Left ventricle myocardium inferior (tissue), 1 donor: Measurements from ENCODE around the gene RIC1. TPM values are rescaled to one million over a fixed set of nuclear protein-coding genes. Genes with fewer than 3 reads are reported as not detected.

Experiments
- DNase-seq: peaks from one replicate; pipeline ENCODE4 v3.0.0-alpha.2; 2020
- H3K27ac ChIP-seq: fragments of 200-600 bp; replicated peaks from 2 replicates; pipeline ENCODE4 v1.8.0; 2021
- H3K27me3 ChIP-seq: fragments of 200-600 bp; 2 replicates; pipeline ENCODE4 v1.8.0; 2021; ENCODE audit warnings: low read depth
- H3K36me3 ChIP-seq: fragments of 200-600 bp; 2 replicates; pipeline ENCODE4 v1.8.0; 2021
- H3K4me1 ChIP-seq: fragments of 200-600 bp; 2 replicates; pipeline ENCODE4 v1.8.0; 2021
- H3K4me3 ChIP-seq: fragments of 200-600 bp; 2 replicates; pipeline ENCODE4 v1.8.0; 2021; ENCODE audit warnings: mild to moderate bottlenecking, moderate library complexity
- H3K9me3 ChIP-seq: fragments of 200-600 bp; replicated peaks from 2 replicates; pipeline ENCODE4 v1.8.0; 2021
- intact Hi-C: fragments of 100-400 bp; cut with micrococcal nuclease; formaldehyde crosslinking; loops from one replicate; pipeline ENCODE4 v1.11.0; 2022
- total RNA-seq: library from RNA; stranded (reverse); fragmentation: NEBNext Ultra II Directional; extraction: Animal tissue kit (Norgen Biotek cat#: 25700); gene quantifications from one replicate; pipeline ENCODE4 v1.2.1, GENCODE V29; 2021
- TF ChIP-seq, protein P1 (sequence below): fragments of 200-600 bp; IDR thresholded peaks from 2 replicates; pipeline ENCODE4 v1.8.0; 2021; ENCODE audit warnings: antibody characterized with exemption, mild to moderate bottlenecking, borderline replicate concordance
- donor health status: DM: no; HTN: yes; CAD: no; lungs with severe emphysema.

Gene RIC1
- total RNA-seq, 1 donor from 2014 or later: 7.1 TPM

GRCh38 chr9:5614192-5614591 is 14.7 kb upstream of the RIC1 start:
- DNase-seq: no peak
- H3K9me3 ChIP-seq: no peaks in the 10 kb centered on the region
- H3K4me1 ChIP-seq: peaks cover 32% of the 10 kb centered on the region
- H3K27ac ChIP-seq: no peak overlapping the region
- no peaks in the 10 kb centered on the region for H3K36me3 ChIP-seq
- H3K4me3 ChIP-seq: no peak overlapping the region
- no peaks in the 10 kb centered on the region for H3K27me3 ChIP-seq
- intact Hi-C loops: no loop called here
- TF ChIP-seq, protein P1, sequence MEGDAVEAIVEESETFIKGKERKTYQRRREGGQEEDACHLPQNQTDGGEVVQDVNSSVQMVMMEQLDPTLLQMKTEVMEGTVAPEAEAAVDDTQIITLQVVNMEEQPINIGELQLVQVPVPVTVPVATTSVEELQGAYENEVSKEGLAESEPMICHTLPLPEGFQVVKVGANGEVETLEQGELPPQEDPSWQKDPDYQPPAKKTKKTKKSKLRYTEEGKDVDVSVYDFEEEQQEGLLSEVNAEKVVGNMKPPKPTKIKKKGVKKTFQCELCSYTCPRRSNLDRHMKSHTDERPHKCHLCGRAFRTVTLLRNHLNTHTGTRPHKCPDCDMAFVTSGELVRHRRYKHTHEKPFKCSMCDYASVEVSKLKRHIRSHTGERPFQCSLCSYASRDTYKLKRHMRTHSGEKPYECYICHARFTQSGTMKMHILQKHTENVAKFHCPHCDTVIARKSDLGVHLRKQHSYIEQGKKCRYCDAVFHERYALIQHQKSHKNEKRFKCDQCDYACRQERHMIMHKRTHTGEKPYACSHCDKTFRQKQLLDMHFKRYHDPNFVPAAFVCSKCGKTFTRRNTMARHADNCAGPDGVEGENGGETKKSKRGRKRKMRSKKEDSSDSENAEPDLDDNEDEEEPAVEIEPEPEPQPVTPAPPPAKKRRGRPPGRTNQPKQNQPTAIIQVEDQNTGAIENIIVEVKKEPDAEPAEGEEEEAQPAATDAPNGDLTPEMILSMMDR: no peak

DNA sequence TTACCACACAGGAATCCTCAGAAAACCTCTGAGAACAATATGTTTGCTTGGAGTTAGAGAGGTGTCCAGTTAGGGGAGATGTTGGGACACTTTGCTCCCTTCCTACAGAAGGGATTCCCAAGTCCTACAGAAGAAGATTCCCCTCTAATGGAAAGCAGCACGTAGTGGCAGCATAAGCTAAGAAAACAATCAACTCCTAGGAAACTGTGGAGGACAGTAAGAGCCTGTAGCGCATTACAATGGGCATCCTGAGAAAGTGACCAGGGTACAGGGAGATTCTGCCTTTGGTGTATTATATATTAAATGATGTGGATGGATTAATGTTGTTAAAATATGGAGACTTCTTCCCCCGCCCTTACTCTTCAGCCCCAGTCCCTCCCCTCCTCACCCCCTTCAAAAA is 13.9 kb upstream of the RIC1 start:
- Histone ChIP-seq H3K27me3 (no peaks in the 10 kb centered on the region), H3K4me1 (peaks cover 24% of the 10 kb centered on the region), H3K4me3 (no peak overlapping the region), H3K27ac (no peak overlapping the region), H3K9me3 (no peaks in the 10 kb centered on the region), H3K36me3 (no peaks in the 10 kb centered on the region)
- intact Hi-C loops: no loop called here
- no peak for DNase-seq
- TF ChIP-seq, protein P1: no peak

DNA sequence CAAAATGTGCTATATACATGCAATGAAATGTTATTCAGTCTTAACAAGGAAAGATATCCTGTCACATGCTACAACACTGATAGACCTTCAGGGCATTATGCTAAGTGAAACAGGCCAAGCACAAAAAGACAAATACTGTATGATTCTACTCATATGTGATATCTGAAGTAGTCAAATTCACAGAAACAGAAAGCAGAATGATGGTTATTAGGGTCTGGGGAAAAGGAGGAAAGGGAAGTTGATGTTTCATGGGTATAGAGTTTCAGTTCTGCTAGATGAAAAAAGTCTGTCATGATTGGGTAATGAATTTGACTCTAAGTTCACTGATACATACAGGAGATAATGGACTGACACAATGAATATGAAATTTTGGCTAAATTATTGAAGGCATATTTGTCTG is 11.2 kb upstream of the RIC1 start:
- H3K27me3 ChIP-seq: no peaks in the 10 kb centered on the region
- intact Hi-C loops: no loop called here
- TF ChIP-seq, protein P1: no peak
- no peak overlapping the region for H3K27ac ChIP-seq
- no peaks in the 10 kb centered on the region for H3K9me3 ChIP-seq
- H3K4me1 ChIP-seq: peaks cover 24% of the 10 kb centered on the region
- DNase-seq: no peak
- H3K4me3 ChIP-seq: no peak overlapping the region
- no peaks in the 10 kb centered on the region for H3K36me3 ChIP-seq

- no peak overlapping the region for H3K4me3 ChIP-seq
- H3K27me3 ChIP-seq: no peaks in the 10 kb centered on the region
- intact Hi-C loops: no loop called here
- H3K36me3 ChIP-seq: no peaks in the 10 kb centered on the region
- no peak overlapping the region for H3K27ac ChIP-seq
- H3K4me1 ChIP-seq: peaks cover 43% of the 10 kb centered on the region
- no peaks in the 10 kb centered on the region for H3K9me3 ChIP-seq
- DNase-seq: no peak
- TF ChIP-seq, protein P1: no peak
Measured at GRCh38 chr9:5620494-5620893, 8.4 kb upstream of the RIC1 start.

DNA sequence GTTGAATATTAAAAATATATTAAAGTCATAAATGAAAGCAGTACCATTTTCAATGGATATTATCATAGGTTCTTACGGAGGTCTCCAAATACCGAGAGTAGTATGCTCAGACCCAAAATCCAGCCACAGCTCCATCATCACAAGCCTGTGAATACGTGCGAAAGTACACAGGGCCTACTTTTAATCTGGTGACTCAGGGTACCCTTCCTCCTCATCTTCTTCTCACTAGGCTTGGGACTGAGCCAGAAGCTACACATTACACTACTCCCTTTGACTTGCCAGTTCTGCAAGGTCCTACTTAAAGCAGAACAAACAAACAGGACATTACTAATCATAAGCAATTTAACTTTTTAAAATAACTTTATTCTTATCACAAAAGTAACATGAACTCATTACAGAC is 7.6 kb upstream of the RIC1 start:
- no peaks in the 10 kb centered on the region for H3K27me3 ChIP-seq
- no peaks in the 10 kb centered on the region for H3K36me3 ChIP-seq
- H3K4me1 ChIP-seq: peaks cover 52% of the 10 kb centered on the region
- H3K27ac ChIP-seq: no peak overlapping the region
- TF ChIP-seq, protein P1: no peak
- DNase-seq: no peak
- no peak overlapping the region for H3K4me3 ChIP-seq
- intact Hi-C loops: no loop called here
- H3K9me3 ChIP-seq: no peaks in the 10 kb centered on the region

DNA sequence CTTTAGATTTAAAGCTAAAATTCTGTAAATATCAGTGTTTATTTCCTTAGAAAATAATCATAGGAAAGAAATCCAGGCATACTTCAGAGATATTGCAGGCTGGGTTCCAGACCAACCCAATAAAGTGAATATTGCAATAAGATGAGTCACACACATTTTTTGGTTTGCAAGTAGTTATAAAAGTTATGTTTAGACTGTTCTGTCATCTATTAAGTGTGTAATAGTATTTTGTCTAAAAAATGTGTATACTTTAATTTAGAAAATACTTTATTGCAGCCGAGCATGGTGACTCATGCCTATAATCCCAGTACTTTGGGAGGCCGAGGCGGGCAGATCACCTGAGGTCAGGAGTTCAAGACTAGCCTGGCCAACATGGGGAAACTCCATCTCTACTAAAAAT is 6.9 kb upstream of the RIC1 start:
- TF ChIP-seq, protein P1: no peak
- Histone ChIP-seq H3K9me3 (no peaks in the 10 kb centered on the region), H3K27ac (no peak overlapping the region), H3K27me3 (no peaks in the 10 kb centered on the region), H3K4me1 (peaks cover 59% of the 10 kb centered on the region), H3K4me3 (no peak overlapping the region), H3K36me3 (no peaks in the 10 kb centered on the region)
- intact Hi-C loops: no loop called here
- no peak for DNase-seq
